ENCODE data around the gene AIP. TPM values are rescaled to one million over a fixed set of nuclear protein-coding genes. Genes with fewer than 3 reads are reported as not detected.

Gene AIP
- total RNA-seq, 1 experiment from 2014 or later, result 61.0 TPM

DNA sequence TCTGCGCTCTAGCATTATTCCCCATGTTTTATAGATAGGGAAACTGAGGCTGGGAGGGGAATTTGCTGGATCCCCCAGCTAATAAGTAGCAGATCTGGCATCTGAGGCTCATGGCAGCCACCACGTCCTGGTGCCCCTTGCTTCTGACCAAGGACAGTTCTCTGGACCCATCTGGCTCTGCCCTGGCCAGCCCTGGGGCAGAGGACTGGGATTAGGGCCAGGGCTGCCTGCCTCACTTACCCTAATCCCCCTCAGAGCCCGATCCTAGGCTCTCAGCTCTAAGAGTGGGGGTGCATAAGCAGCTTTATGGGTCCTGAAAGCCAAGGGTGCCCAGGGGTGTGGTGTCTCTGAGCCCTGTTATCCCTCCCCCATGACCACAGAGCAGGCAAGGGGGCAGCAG, 27.8 kb upstream of the AIP start, which contains the start of gene CABP4:
Gene CABP4 (plus strand): TSS at position 301 of the 400 bp plus-strand sequence. CDS start 70 bp downstream, at position 371.
- no peaks in the 10 kb centered on the region for H3K79me2 ChIP-seq (ENCODE audit: insufficient read depth, low read length)
- H3K36me3 ChIP-seq (ENCODE audit: control insufficient read depth in 1 of 2, insufficient read depth in 2 of 2, low read length in 2 of 2), result no peaks in the 10 kb centered on the region
- RAD21 ChIA-PET (ENCODE audit: low non-redundant PET in 1 of 2, low total read pairs in 2 of 2, uncharacterized antibody in 2 of 2, unreplicated experiment in 2 of 2), result no interaction called here
- intact Hi-C loops (cut with micrococcal nuclease), result no loop called here
- no peak for TF ChIP-seq JUND (IDR thresholded peaks at IDR 0.05)
- no peak for TF ChIP-seq CBX3 (IDR thresholded peaks at IDR 0.05; ENCODE audit: low read depth)
- H3K4me1 ChIP-seq (ENCODE audit: control insufficient read depth in 1 of 2, insufficient read depth in 2 of 2, low read length in 2 of 2), result no peaks in the 10 kb centered on the region
- H3K9me2 ChIP-seq (ENCODE audit: insufficient read depth), result no peaks in the 10 kb centered on the region
- CTCF ChIA-PET, result no interaction called here
- H4K20me1 ChIP-seq (ENCODE audit: insufficient read depth), result no peaks in the 10 kb centered on the region
- no peaks in the 10 kb centered on the region for H3K9me3 ChIP-seq (ENCODE audit: control insufficient read depth in 1 of 2, insufficient read depth in 1 of 2, low read depth in 1 of 2, low read length in 2 of 2)
- DNase-seq (ENCODE audit: low read depth, low spot score) (no peak), ATAC-seq (no peak)
- H3K9ac ChIP-seq (ENCODE audit: low read length), result no peak within 1 kb of the TSS
- H3K27me3 ChIP-seq (ENCODE audit: insufficient read depth, low read length), result no peaks in the 10 kb centered on the region
- no peak within 1 kb of the TSS for H3K4me2 ChIP-seq (ENCODE audit: low read length)
- no peak within 1 kb of the TSS for H3K4me3 ChIP-seq (replicated peaks in 1 of 2; ENCODE audit: low read depth in 1 of 2, low read length in 2 of 2)
- BruUV-seq (replicated peaks), result no TSS peak
- POLR2A ChIA-PET, result no interaction called here
- H3K27ac ChIP-seq (ENCODE audit: low read depth, low read length), result no peak within 1 kb of the TSS
- no peak within 1 kb of the TSS for H2AFZ ChIP-seq (ENCODE audit: low read depth, low read length, poor library complexity, severe bottlenecking)

DNA sequence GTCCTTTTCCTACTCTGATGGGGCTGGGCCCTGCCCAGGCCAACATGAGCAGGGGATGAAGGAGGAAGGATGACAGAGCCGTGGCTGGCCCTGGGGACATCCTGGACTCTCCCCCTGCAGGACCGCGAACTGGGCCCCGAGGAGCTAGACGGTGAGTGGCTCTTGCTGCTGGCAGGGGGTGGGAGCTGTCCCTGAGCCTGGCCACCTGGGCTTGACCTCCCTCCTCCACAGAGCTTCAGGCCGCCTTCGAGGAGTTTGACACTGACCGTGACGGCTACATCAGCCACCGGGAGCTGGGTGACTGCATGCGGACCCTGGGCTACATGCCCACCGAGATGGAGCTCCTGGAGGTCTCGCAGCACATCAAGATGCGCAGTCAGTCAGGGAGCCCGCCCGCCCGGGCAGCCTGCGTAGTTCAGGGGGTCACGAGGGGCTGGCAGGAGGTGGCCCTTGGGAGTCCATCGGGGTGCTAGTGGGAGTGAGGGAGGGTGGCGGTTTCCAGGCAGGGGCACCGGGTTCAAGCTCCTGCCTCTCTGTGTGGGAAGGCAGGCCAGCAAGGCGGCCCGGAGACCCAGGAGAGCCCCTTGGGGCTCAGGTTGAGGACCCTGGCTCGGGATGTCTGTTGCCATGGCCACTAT, 26.6 kb upstream of the AIP start:
- BruUV-seq (replicated peaks), result no TSS peak
- DNase-seq (ENCODE audit: low read depth, low spot score) (no peak), ATAC-seq (no peak)
- Histone ChIP-seq H2AFZ (ENCODE audit: low read depth, low read length, poor library complexity, severe bottlenecking) (no peak overlapping the region), H3K9ac (ENCODE audit: low read length) (no peak overlapping the region), H3K27me3 (ENCODE audit: insufficient read depth, low read length) (no peaks in the 10 kb centered on the region), H3K9me3 (ENCODE audit: control insufficient read depth in 1 of 2, insufficient read depth in 1 of 2, low read depth in 1 of 2, low read length in 2 of 2) (no peaks in the 10 kb centered on the region), H3K4me1 (ENCODE audit: control insufficient read depth in 1 of 2, insufficient read depth in 2 of 2, low read length in 2 of 2) (no peaks in the 10 kb centered on the region), H3K4me3 (replicated peaks in 1 of 2; ENCODE audit: low read depth in 1 of 2, low read length in 2 of 2) (no peak overlapping the region), H3K4me2 (ENCODE audit: low read length) (no peak overlapping the region), H3K9me2 (ENCODE audit: insufficient read depth) (no peaks in the 10 kb centered on the region), H3K79me2 (ENCODE audit: insufficient read depth, low read length) (no peaks in the 10 kb centered on the region), H3K36me3 (ENCODE audit: control insufficient read depth in 1 of 2, insufficient read depth in 2 of 2, low read length in 2 of 2) (no peaks in the 10 kb centered on the region), H4K20me1 (ENCODE audit: insufficient read depth) (no peaks in the 10 kb centered on the region), H3K27ac (ENCODE audit: low read depth, low read length) (no peak overlapping the region)
- TF ChIP-seq EGR1 (IDR thresholded peaks at IDR 0.05; ENCODE audit: low read depth), result no peak
- TF ChIP-seq FOSL1 (IDR thresholded peaks at IDR 0.05; ENCODE audit: low read depth), result no peak
- TF ChIP-seq SP1 (IDR thresholded peaks at IDR 0.05; ENCODE audit: low read depth), result no peak
- TF ChIP-seq SRF (IDR thresholded peaks at IDR 0.05; ENCODE audit: low read depth), result no peak
- no peak for TF ChIP-seq CEBPB (IDR thresholded peaks at IDR 0.05; ENCODE audit: low read depth)
- TF ChIP-seq, protein P1, sequence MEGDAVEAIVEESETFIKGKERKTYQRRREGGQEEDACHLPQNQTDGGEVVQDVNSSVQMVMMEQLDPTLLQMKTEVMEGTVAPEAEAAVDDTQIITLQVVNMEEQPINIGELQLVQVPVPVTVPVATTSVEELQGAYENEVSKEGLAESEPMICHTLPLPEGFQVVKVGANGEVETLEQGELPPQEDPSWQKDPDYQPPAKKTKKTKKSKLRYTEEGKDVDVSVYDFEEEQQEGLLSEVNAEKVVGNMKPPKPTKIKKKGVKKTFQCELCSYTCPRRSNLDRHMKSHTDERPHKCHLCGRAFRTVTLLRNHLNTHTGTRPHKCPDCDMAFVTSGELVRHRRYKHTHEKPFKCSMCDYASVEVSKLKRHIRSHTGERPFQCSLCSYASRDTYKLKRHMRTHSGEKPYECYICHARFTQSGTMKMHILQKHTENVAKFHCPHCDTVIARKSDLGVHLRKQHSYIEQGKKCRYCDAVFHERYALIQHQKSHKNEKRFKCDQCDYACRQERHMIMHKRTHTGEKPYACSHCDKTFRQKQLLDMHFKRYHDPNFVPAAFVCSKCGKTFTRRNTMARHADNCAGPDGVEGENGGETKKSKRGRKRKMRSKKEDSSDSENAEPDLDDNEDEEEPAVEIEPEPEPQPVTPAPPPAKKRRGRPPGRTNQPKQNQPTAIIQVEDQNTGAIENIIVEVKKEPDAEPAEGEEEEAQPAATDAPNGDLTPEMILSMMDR (IDR thresholded peaks at IDR 0.05 in 2 of 3, conservative IDR thresholded peaks at IDR 0.05 in 1 of 3; ENCODE audit: borderline replicate concordance in 1 of 3, insufficient read depth in 1 of 3, low read depth in 2 of 3, low read length in 2 of 3), result no peak
- TF ChIP-seq POLR2A (IDR thresholded peaks at IDR 0.05; ENCODE audit: borderline replicate concordance, extremely low read depth, insufficient read depth, insufficient read length), result no peak
- TF ChIP-seq RAD21 (IDR thresholded peaks at IDR 0.05; ENCODE audit: low read depth), result no peak
- no peak for TF ChIP-seq ZFX (IDR thresholded peaks at IDR 0.05)
- TF ChIP-seq SIN3A (IDR thresholded peaks at IDR 0.05; ENCODE audit: low read depth), result no peak
- no peak for TF ChIP-seq ZNF274 (IDR thresholded peaks at IDR 0.05; ENCODE audit: low read depth, low read length)
- no peak for TF ChIP-seq YY1 (IDR thresholded peaks at IDR 0.05; ENCODE audit: extremely low read depth, insufficient replicate concordance, low read depth, low read length)
- no peak for TF ChIP-seq EZH2phosphoT487 (IDR thresholded peaks at IDR 0.05; ENCODE audit: borderline replicate concordance)
- TF ChIP-seq JUND (IDR thresholded peaks at IDR 0.05), result no peak
- no peak for TF ChIP-seq TCF7L2 (IDR thresholded peaks at IDR 0.05; ENCODE audit: borderline replicate concordance, extremely low read depth, insufficient read depth, insufficient read length)
- TF ChIP-seq, protein P2, sequence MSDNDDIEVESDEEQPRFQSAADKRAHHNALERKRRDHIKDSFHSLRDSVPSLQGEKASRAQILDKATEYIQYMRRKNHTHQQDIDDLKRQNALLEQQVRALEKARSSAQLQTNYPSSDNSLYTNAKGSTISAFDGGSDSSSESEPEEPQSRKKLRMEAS (IDR thresholded peaks at IDR 0.05), result no peak
- POLR2A ChIA-PET, result no interaction called here
- intact Hi-C loops (cut with micrococcal nuclease), result no loop called here
- RAD21 ChIA-PET (ENCODE audit: low non-redundant PET in 1 of 2, low total read pairs in 2 of 2, uncharacterized antibody in 2 of 2, unreplicated experiment in 2 of 2), result no interaction called here
- CTCF ChIA-PET, result no interaction called here

All from HCT116 (cell line).